IPS-15b (cell line): Measurements from ENCODE around the gene ARHGEF40.

Experiments
- H3K27me3 ChIP-seq: one replicate; pipeline ENCODE4 v1.6.1; 2013; ENCODE audit warnings: low read length; ENCODE audit not compliant: control insufficient read depth, insufficient read depth
- H3K36me3 ChIP-seq: one replicate; pipeline ENCODE4 v1.6.1; 2013; ENCODE audit warnings: low read length; ENCODE audit not compliant: control insufficient read depth, insufficient read depth
- H3K4me1 ChIP-seq: one replicate; pipeline ENCODE4 v1.6.1; 2013; ENCODE audit warnings: mild to moderate bottlenecking, low read length; ENCODE audit not compliant: control insufficient read depth, insufficient read depth
- H3K4me3 ChIP-seq: one replicate; pipeline ENCODE4 v1.5.1; 2013; ENCODE audit warnings: low read depth, low read length
- H3K9ac ChIP-seq: one replicate; pipeline ENCODE4 v1.6.1; 2013; ENCODE audit warnings: low read depth, mild to moderate bottlenecking, low read length
- H3K9me3 ChIP-seq: one replicate; pipeline ENCODE4 v1.6.1; 2013; ENCODE audit warnings: mild to moderate bottlenecking, low read length; ENCODE audit not compliant: control insufficient read depth, insufficient read depth

The ARHGEF40 gene

GRCh38 chr14:21070083-21070609 is at the start of gene ARHGEF40:
Gene ARHGEF40, plus strand, starts transcription at chr14:21070304. Its CDS starts 93 bp downstream, at chr14:21070397.
- peak within 1 kb of the TSS; percentile 84 for H3K4me3 ChIP-seq
- peaks cover 4% of the 10 kb centered on the region for H3K36me3 ChIP-seq
- H3K9me3 ChIP-seq: no peaks in the 10 kb centered on the region
- peaks cover 39% of the 10 kb centered on the region for H3K27me3 ChIP-seq
- H3K9ac ChIP-seq: peak within 1 kb of the TSS; percentile 71
- peaks cover 8% of the 10 kb centered on the region for H3K4me1 ChIP-seq

- H3K36me3 ChIP-seq: peaks cover 6% of the 10 kb centered on the region
- no peaks in the 10 kb centered on the region for H3K9me3 ChIP-seq
- no peak overlapping the region for H3K9ac ChIP-seq
- no peak overlapping the region for H3K4me3 ChIP-seq
- H3K27me3 ChIP-seq: peaks cover 36% of the 10 kb centered on the region
- peaks cover 6% of the 10 kb centered on the region for H3K4me1 ChIP-seq
Observed at GRCh38 chr14:21020977-21021545, 49.0 kb upstream of the ARHGEF40 start.

DNA sequence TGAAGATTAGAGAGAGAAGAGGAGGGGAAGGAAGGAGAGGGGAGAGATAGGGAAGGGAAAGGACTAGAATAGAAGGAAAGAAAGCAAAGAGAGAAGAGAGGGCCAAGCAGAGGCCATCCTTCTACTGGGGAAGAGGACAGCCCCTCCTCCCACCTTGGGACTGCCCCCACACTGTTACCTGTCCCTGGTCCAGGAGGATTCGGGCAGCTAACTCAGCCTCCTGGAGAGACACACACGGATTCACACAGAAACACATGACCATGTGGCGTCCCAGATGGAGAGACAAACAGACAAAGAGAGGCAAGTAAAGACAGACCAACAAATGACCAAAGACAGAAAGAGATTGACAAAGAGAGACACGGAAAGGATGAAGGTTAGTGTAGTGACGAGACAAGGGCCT is 47.4 kb upstream of the ARHGEF40 start:
- H3K27me3 ChIP-seq: peaks cover 45% of the 10 kb centered on the region

GRCh38 chr14:21023174-21023573 is 46.9 kb upstream of the ARHGEF40 start:
- Histone ChIP-seq H3K9me3 (no peaks in the 10 kb centered on the region), H3K27me3 (peaks cover 49% of the 10 kb centered on the region), H3K9ac (no peak overlapping the region), H3K4me1 (peaks cover 18% of the 10 kb centered on the region), H3K36me3 (peaks cover 5% of the 10 kb centered on the region), H3K4me3 (no peak overlapping the region)

More for the DNA sequence above, 47.4 kb upstream of the ARHGEF40 start:
- Histone ChIP-seq H3K36me3 (peaks cover 5% of the 10 kb centered on the region), H3K9ac (no peak overlapping the region), H3K4me3 (no peak overlapping the region), H3K9me3 (no peaks in the 10 kb centered on the region), H3K4me1 (peaks cover 18% of the 10 kb centered on the region)

DNA sequence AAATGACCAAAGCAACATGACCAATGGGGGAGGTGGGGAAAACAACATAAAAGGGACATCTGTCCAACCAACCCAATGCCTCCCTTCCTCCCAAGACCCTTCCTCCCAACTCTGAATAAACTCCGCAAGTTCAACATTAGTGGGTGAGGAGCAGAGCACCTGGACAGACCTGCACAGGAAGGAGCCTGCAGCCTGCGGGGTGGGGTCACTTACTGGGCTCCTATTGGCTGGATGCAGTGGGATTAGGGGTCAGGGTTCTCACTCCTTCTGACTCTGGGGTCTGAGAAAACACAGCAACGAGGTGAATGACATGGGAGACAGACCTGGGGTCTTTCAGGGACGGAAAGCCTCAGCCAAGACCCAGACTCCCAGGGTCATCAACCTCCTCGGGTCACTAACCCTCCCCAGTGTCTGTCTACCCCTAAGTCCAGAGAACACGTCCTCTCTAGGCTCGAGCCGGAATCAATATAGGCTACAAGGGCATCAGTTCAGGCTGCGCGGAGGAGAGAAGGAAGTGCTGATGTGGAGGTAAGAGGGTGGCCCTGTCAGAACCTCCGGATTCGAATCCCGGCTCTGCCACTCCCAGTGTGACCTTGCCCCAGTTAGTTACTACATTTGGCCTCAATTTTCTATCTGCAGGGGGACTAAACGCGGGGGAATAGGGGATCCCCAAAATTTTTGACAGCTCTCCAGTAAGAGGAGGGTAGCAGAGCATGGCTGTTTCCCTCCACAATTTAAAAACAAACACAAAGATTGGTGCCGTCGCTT is 46.1 kb upstream of the ARHGEF40 start:
- Histone ChIP-seq H3K4me3 (peak overlapping the region; percentile 63), H3K9me3 (no peaks in the 10 kb centered on the region), H3K9ac (peak overlapping the region; percentile 65), H3K4me1 (peaks cover 18% of the 10 kb centered on the region), H3K36me3 (peaks cover 5% of the 10 kb centered on the region), H3K27me3 (peaks cover 49% of the 10 kb centered on the region)

- Histone ChIP-seq H3K36me3 (peaks cover 5% of the 10 kb centered on the region), H3K27me3 (peaks cover 49% of the 10 kb centered on the region), H3K9ac (peak within 1 kb of the TSS; percentile 65), H3K4me3 (peak within 1 kb of the TSS; percentile 72), H3K4me1 (peaks cover 18% of the 10 kb centered on the region), H3K9me3 (no peaks in the 10 kb centered on the region)
Observed at GRCh38 chr14:21024585-21025370, 45.3 kb upstream of the ARHGEF40 start, which contains the start of gene NDRG2. Gene NDRG2, minus strand, starts transcription at chr14:21025061. Its CDS starts 1,746 bp downstream, at chr14:21023315.

DNA sequence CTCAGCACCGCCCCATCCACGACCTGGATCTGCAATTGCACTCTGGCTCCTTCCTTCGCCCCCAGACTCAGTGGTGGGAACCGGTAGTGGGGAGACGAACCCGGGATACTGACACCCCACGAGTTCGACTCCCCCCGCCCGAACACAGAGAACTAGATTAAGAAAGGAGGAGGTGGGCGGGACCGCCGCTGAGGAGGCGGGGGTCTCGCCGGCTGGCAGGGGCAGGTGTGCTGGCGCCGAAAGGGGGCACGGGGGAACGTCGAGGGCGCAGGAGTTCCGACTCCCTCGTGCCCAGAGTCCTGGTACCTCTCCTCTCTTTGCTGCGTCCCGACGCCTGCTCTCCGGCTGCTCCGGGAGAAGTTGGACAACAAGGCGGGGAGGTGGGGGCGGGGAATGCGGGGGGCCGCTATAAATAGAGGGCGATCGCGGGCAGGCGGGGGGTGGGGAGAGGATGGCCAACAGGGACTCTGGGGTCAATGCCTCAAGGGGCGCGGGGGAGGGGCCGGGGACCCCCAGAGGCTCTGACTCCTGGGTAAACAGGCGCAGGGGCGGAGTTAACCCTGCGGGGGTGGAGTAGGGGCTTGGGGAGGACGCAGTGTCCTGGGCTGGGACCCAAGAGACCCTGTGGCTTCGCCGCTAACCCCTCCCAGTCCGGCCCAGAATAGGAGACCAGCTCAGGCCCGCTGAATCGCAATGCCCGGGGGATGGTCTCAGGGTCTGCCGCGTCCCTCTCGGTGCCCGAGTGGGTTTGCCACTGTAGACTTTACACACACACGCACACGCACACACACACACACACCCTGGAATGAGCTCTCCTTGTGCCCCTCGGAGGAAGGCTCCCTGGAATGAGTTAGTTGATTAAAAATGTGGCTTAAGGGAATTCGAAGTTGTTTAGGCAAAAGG is 44.5 kb upstream of the ARHGEF40 start:
- peak overlapping the region; percentile 72 for H3K4me3 ChIP-seq
- H3K4me1 ChIP-seq: peaks cover 18% of the 10 kb centered on the region
- no peaks in the 10 kb centered on the region for H3K9me3 ChIP-seq
- peaks cover 51% of the 10 kb centered on the region for H3K27me3 ChIP-seq
- peaks cover 5% of the 10 kb centered on the region for H3K36me3 ChIP-seq
- H3K9ac ChIP-seq: peak overlapping the region; percentile 32

GRCh38 chr14:21026274-21026987 is 43.7 kb upstream of the ARHGEF40 start:
- no peak overlapping the region for H3K9ac ChIP-seq
- H3K36me3 ChIP-seq: peaks cover 5% of the 10 kb centered on the region
- H3K27me3 ChIP-seq: peaks cover 49% of the 10 kb centered on the region
- H3K4me1 ChIP-seq: peaks cover 18% of the 10 kb centered on the region
- peak overlapping the region; percentile 57 for H3K4me3 ChIP-seq
- no peaks in the 10 kb centered on the region for H3K9me3 ChIP-seq

DNA sequence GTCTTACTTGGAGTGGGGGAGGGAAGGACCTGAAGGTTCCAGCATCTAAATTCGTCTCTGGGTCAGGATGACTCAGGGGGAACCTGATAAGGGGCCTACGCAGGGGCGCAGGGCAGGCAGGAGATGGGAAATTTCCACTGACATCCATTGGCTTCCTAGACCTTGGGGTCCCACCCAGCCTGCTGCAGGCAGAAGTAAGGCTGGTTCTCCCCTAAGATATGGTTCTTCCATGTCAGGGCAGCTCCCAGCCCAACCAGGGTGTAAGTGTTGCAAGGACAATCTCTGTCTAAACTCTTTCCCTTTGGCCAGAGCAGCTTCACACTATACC is 43.2 kb upstream of the ARHGEF40 start:
- Histone ChIP-seq H3K9ac (no peak overlapping the region), H3K9me3 (no peaks in the 10 kb centered on the region), H3K4me1 (peaks cover 18% of the 10 kb centered on the region), H3K27me3 (peaks cover 43% of the 10 kb centered on the region), H3K36me3 (peaks cover 5% of the 10 kb centered on the region), H3K4me3 (no peak overlapping the region)

DNA sequence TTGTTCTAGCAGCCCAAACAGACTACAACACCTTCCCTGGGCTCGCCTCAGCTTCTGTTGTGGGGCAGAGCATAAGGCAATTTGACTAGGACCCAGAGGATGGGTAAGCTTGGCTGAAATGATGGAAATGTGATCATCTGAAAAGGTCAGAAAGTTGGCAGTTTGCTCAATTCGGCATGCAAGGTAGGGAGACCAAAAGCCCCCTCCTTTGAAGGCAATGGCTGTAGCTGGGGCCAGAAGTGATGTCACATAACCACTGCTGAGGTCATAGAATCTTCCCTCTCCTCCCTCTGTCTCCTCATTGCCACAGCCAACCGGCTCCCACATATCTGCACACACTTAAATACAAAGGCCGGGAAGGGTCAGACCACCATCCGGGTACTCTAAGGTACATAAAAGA is 40.2 kb upstream of the ARHGEF40 start, which contains the start of gene TPPP2:
TSS of gene TPPP2 (plus strand) at position 301 of the 400 bp plus-strand sequence. CDS start 365 bp downstream, outside the sequence.
- Histone ChIP-seq H3K4me3 (no peak within 1 kb of the TSS), H3K4me1 (peaks cover 12% of the 10 kb centered on the region), H3K9ac (no peak within 1 kb of the TSS), H3K27me3 (peaks cover 23% of the 10 kb centered on the region), H3K9me3 (no peaks in the 10 kb centered on the region), H3K36me3 (no peaks in the 10 kb centered on the region)
